Esophagus (tissue), 2 donors: ENCODE data around the gene ST6GALNAC5. TPM values are rescaled to one million over a fixed set of nuclear protein-coding genes. Genes with fewer than 3 reads are reported as not detected.
"Not testable (repeated sequence)": the region's sequence is repeated elsewhere in the genome, so short reads cannot be mapped to it uniquely, and the experiment has no call there.

Experiments used
- H3K27ac ChIP-seq, 2 donors: one replicate each; pipeline ENCODE4 v1.5.1; 2013; ENCODE audit warnings: low read depth in 2 of 2, mild to moderate bottlenecking in 2 of 2, inconsistent platforms in 1 of 2, low read length in 1 of 2, moderate library complexity in 1 of 2
- H3K27me3 ChIP-seq, 2 donors: one replicate each; pipeline ENCODE4 v1.6.1; 2013; ENCODE audit warnings: low read length in 2 of 2, control low read depth in 1 of 2, mild to moderate bottlenecking in 1 of 2; ENCODE audit not compliant: insufficient read depth in 2 of 2, control insufficient read depth in 1 of 2
- H3K36me3 ChIP-seq, 2 donors: one replicate each; pipeline ENCODE4 v1.6.1; 2013; ENCODE audit warnings: low read length in 1 of 2; ENCODE audit not compliant: control insufficient read depth in 2 of 2, insufficient read depth in 2 of 2
- H3K4me1 ChIP-seq, 2 donors: one replicate each; pipeline ENCODE4 v1.6.1; 2013; ENCODE audit warnings: low read length in 1 of 2; ENCODE audit not compliant: control insufficient read depth in 2 of 2, insufficient read depth in 2 of 2
- H3K4me3 ChIP-seq, 2 donors: one replicate each; pipeline ENCODE4 v1.5.1; 2013; ENCODE audit warnings: low read length in 2 of 2, mild to moderate bottlenecking in 2 of 2, low read depth in 1 of 2, moderate library complexity in 1 of 2
- H3K9me3 ChIP-seq, 2 donors: one replicate each; pipeline ENCODE4 v1.6.1; 2013; ENCODE audit warnings: mild to moderate bottlenecking in 2 of 2, low read depth in 1 of 2, low read length in 1 of 2, moderate library complexity in 1 of 2; ENCODE audit not compliant: control insufficient read depth in 2 of 2, insufficient read depth in 1 of 2
- whole genome bisulfite sequencing, 2 donors: extraction: QIAGEN DNeasy Blood & Tissue Kit; methylation state at CpG; one replicate each; pipeline ENCODE4 v1.1.7; 2013; 5-methylcytosine and 5-hydroxymethylcytosine counted together
- polyA plus RNA-seq, 2 donors: library from polyadenylated mRNA; stranded (reverse); fragments of 200-250 nt; gene quantifications; one replicate each; pipeline ENCODE4 v1.2.3, GENCODE V29; 2013
- donor health status: healthy with polysubstance abuse.
- donor health status: Bipolar disorder and iron deficiency.

ST6GALNAC5 gene
- under 1 TPM; 0.14 to 0.20 TPM for polyA plus RNA-seq

- Histone ChIP-seq H3K9me3 (peaks cover 0 to 4% of the 10 kb centered on the region in 2 donors), H3K4me3 (peak within 1 kb of the TSS; percentile 28 to 34), H3K27me3 (peaks cover 3 to 10% of the 10 kb centered on the region in 2 donors), H3K27ac (no peak within 1 kb of the TSS), H3K4me1 (peaks cover 4 to 7% of the 10 kb centered on the region in 2 donors), H3K36me3 (no peaks in the 10 kb centered on the region)
- 2% methylated on average over 50 of the region's 50 CpGs for WGBS, 2 donors
These were observed at the start of gene ST6GALNAC5 for GRCh38 chr1:76867342-76868130. Gene ST6GALNAC5, plus strand, starts transcription at chr1:76867480.

- no peak overlapping the region for H3K4me3 ChIP-seq
- H3K27ac ChIP-seq: no peak overlapping the region
- H3K27me3 ChIP-seq: no peaks in the 10 kb centered on the region
- no peaks in the 10 kb centered on the region for H3K36me3 ChIP-seq
- 57 to 65% methylated on average over 2 of the region's 2 CpGs for WGBS, 2 donors
- H3K9me3 ChIP-seq: no peaks in the 10 kb centered on the region
- H3K4me1 ChIP-seq: no peaks in the 10 kb centered on the region
These were observed 47.3 kb upstream of the ST6GALNAC5 start for GRCh38 chr1:76820028-76820427.

DNA sequence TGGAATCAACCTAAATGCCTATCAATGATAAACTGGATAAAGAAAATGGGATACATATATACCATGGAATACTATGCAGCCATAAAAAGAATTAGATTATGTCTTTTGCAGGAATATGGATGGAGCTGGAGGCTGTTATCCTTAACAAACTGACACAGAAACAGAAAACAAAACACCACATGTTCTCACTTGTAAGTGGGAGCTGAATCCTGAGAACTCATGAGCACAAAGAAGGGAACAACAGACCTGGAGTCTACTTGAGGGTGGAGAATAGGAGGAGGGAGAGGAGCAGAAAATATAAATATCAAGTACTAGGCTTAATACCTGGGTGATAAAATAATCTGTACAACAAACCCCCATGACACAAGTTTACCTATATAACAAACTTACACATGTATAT is 44.3 kb upstream of the ST6GALNAC5 start:
- H3K36me3 ChIP-seq, H3K27me3 ChIP-seq, H3K4me3 ChIP-seq, H3K9me3 ChIP-seq, H3K4me1 ChIP-seq, H3K27ac ChIP-seq: not testable (repeated sequence)

GRCh38 chr1:76824106-76824505 is 43.2 kb upstream of the ST6GALNAC5 start:
- Histone ChIP-seq H3K4me3 (no peak overlapping the region), H3K27ac (no peak overlapping the region), H3K36me3 (no peaks in the 10 kb centered on the region), H3K4me1 (no peaks in the 10 kb centered on the region), H3K27me3 (no peaks in the 10 kb centered on the region), H3K9me3 (no peaks in the 10 kb centered on the region)

- Histone ChIP-seq H3K4me1 (no peaks in the 10 kb centered on the region), H3K36me3 (no peaks in the 10 kb centered on the region), H3K4me3 (no peak overlapping the region), H3K9me3 (no peaks in the 10 kb centered on the region), H3K27me3 (no peaks in the 10 kb centered on the region), H3K27ac (no peak overlapping the region)
- 65 to 70% methylated on average over 4 of the region's 4 CpGs for WGBS, 2 donors
These were observed 41.0 kb upstream of the ST6GALNAC5 start for GRCh38 chr1:76826072-76826845.

DNA sequence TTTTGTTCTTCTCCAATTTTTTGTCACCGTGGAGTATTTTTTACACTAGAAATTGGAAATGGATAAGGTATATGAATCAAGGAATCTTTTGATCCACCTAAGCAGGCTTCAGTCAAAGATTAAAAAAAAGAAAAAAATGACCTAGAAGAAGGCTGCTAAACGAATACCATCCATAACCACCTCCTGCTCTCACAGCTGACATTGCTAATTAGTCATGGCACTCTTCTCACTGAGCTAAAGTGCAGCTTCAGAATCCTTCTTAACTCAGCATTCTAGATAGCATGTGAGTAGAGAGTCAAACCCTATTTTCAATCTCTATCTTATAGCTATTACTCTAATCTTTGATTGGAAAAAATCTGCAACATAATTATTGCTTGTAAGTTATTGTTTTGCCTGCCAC is 40.2 kb upstream of the ST6GALNAC5 start:
- 58 to 65% methylated on average over 2 of the region's 2 CpGs for WGBS, 2 donors
- no peak overlapping the region for H3K27ac ChIP-seq
- H3K9me3 ChIP-seq: no peaks in the 10 kb centered on the region
- no peaks in the 10 kb centered on the region for H3K4me1 ChIP-seq
- H3K36me3 ChIP-seq: no peaks in the 10 kb centered on the region
- H3K27me3 ChIP-seq: no peaks in the 10 kb centered on the region
- H3K4me3 ChIP-seq: no peak overlapping the region

DNA sequence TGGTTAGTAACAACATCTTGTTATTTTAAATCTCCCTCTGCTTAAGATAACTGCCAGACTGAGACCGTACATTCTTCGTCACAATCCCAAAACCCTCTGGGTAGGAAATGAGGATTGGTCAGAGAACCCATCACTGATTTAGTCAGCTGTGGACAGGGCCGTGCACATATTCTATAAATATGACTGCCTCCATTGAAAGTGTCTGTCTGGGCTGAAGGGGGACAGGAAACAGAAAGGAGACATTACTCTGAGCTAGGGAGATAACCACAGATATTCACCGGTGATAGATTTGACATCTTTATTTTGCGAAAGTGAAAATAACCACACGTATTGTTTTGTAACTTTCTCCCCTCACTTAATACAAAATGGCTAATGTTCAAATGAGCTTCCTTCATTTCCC is 36.9 kb upstream of the ST6GALNAC5 start:
- WGBS, 2 donors: 67 to 68% methylated on average over 6 of the region's 6 CpGs
- H3K27me3 ChIP-seq: no peaks in the 10 kb centered on the region
- no peaks in the 10 kb centered on the region for H3K36me3 ChIP-seq
- no peaks in the 10 kb centered on the region for H3K4me1 ChIP-seq
- no peaks in the 10 kb centered on the region for H3K9me3 ChIP-seq
- no peak overlapping the region for H3K27ac ChIP-seq
- H3K4me3 ChIP-seq: no peak overlapping the region

DNA sequence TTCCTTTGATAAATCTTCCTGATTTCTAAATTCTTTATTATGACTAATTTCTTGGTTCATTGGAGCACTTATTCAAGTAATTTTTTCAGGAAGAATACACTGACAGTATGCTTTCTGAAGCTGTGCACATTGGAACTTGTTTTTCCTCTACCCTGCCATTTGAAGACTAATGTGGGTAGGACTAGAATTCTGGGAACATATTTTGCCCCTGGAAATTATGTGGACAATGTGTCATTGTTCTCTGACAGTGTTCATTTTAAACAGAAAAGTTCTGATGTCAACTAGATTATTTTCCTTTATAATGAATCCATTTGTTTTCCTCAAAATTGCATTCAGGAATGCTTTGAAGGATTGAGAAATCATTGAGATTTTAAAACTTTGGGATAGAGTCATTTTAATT is 34.8 kb upstream of the ST6GALNAC5 start:
- H3K27me3 ChIP-seq: no peaks in the 10 kb centered on the region
- no peak overlapping the region for H3K27ac ChIP-seq
- H3K36me3 ChIP-seq: no peaks in the 10 kb centered on the region
- H3K9me3 ChIP-seq: no peaks in the 10 kb centered on the region
- no peak overlapping the region for H3K4me3 ChIP-seq
- H3K4me1 ChIP-seq: no peaks in the 10 kb centered on the region

GRCh38 chr1:76833151-76833550 is 34.1 kb upstream of the ST6GALNAC5 start:
- WGBS, 2 donors: 72 to 83% methylated on average over 1 of the region's 1 CpG
- no peaks in the 10 kb centered on the region for H3K9me3 ChIP-seq

DNA sequence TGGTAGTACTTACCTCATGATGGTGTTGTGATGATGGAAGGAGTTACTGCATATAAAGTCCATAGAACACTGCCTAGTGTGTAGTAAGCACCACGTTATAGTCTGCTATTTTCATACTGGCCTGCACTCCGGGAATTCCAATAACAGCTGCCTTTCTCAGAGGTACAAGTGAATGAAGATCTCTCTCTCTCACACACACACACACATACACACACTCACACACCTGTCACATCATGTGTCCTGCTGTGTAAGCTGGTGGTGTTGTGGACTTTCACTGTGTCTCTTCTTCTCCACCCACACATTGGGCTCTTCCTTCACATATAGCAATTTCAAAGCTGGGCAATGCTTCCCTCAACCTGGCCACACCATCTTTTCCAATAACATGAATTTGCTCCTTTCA is 33.4 kb upstream of the ST6GALNAC5 start:
- Histone ChIP-seq H3K27ac (no peak overlapping the region), H3K9me3 (no peaks in the 10 kb centered on the region), H3K36me3 (no peaks in the 10 kb centered on the region), H3K27me3 (no peaks in the 10 kb centered on the region), H3K4me1 (no peaks in the 10 kb centered on the region), H3K4me3 (no peak overlapping the region)
- WGBS, 2 donors: 84 to 85% methylated on average over 2 of the region's 2 CpGs

More at GRCh38 chr1:76833151-76833550, 34.1 kb upstream of the ST6GALNAC5 start:
- no peak overlapping the region for H3K4me3 ChIP-seq
- no peaks in the 10 kb centered on the region for H3K4me1 ChIP-seq
- H3K36me3 ChIP-seq: no peaks in the 10 kb centered on the region
- no peak overlapping the region for H3K27ac ChIP-seq
- H3K27me3 ChIP-seq: no peaks in the 10 kb centered on the region
